CD4-positive, alpha-beta T cell (primary cell): ENCODE measurements around the gene BCL3. TPM values are rescaled to one million over a fixed set of nuclear protein-coding genes. Genes with fewer than 3 reads are reported as not detected.
A peak's percentile ranks its signal among the peaks of the same experiment; 100 is the strongest.

Experiments used
- ATAC-seq: fragments of 200-7000 bp; cut with Tn5 transposase; one replicate; pipeline ENCODE4 v1.10.0; 2022; ENCODE audit warnings: mild to moderate bottlenecking; ENCODE audit not compliant: poor library complexity
- CTCF ChIA-PET: fragments of 350-600 bp; sonication (Branson Sonifier 250); formaldehyde crosslinking; loops from one replicate; lab custom pipeline; 2021; ENCODE audit warnings: antibody characterized with exemption, inconsistent platforms; lab: Charles Lee
- POLR2A ChIA-PET: fragments of 350-600 bp; sonication (Branson Sonifier 250); formaldehyde crosslinking; loops from one replicate; lab custom pipeline; 2021; ENCODE audit warnings: antibody characterized with exemption, inconsistent platforms; lab: Charles Lee
- DNase-seq, 14 experiments: peaks; one replicate each; pipeline ENCODE4 v3.0.0-alpha.2; 2013 to 2020; ENCODE audit warnings: mixed read lengths in 2 of 14
- H3K27ac ChIP-seq, 2 donors: one replicate each; pipeline versions ENCODE4 v1.5.1 to v1.7.0; 2013; ENCODE audit warnings: low read length in 2 of 2, low read depth in 1 of 2, mild to moderate bottlenecking in 1 of 2
- H3K27me3 ChIP-seq, 2 experiments: 1 replicate in 1 of 2; 2 replicates in 1 of 2; pipeline versions ENCODE4 v1.6.1 to v1.7.0; 2013; ENCODE audit warnings: low read length in 2 of 2, control low read depth in 1 of 2, mild to moderate bottlenecking in 1 of 2, moderate library complexity in 1 of 2; ENCODE audit not compliant: insufficient read depth in 2 of 2, control insufficient read depth in 1 of 2
- H3K36me3 ChIP-seq: one replicate; pipeline ENCODE4 v1.6.1; 2013; ENCODE audit warnings: low read length, control low read depth; ENCODE audit not compliant: insufficient read depth
- H3K4me1 ChIP-seq: one replicate; pipeline ENCODE4 v1.6.1; 2013; ENCODE audit warnings: low read length, control low read depth; ENCODE audit not compliant: insufficient read depth
- H3K4me3 ChIP-seq: one replicate; pipeline ENCODE4 v1.5.1; 2013; ENCODE audit warnings: mild to moderate bottlenecking, low read length, moderate library complexity
- H3K9me3 ChIP-seq, 2 experiments: 1 replicate in 1 of 2; 2 replicates in 1 of 2; pipeline versions ENCODE4 v1.6.1 to v1.7.0; 2013; ENCODE audit warnings: low read length in 2 of 2, mild to moderate bottlenecking in 2 of 2, control low read depth in 1 of 2, moderate library complexity in 1 of 2; ENCODE audit not compliant: control insufficient read depth in 1 of 2, insufficient read depth in 1 of 2
- H3K27ac Mint-ChIP-seq: one replicate; pipeline ENCODE4 v1.8.0; 2020; ENCODE audit warnings: mixed read lengths
- H3K27me3 Mint-ChIP-seq: one replicate; pipeline ENCODE4 v1.8.0; 2021; ENCODE audit warnings: mixed read lengths
- H3K36me3 Mint-ChIP-seq: one replicate; pipeline ENCODE4 v1.8.0; 2021; ENCODE audit warnings: low read depth, mixed read lengths
- H3K4me1 Mint-ChIP-seq: one replicate; pipeline ENCODE4 v1.8.0; 2021; ENCODE audit warnings: low read depth, mixed read lengths
- H3K4me3 Mint-ChIP-seq: one replicate; pipeline ENCODE4 v1.8.0; 2020; ENCODE audit warnings: mild to moderate bottlenecking, mixed read lengths
- H3K9me3 Mint-ChIP-seq: one replicate; pipeline ENCODE4 v1.8.0; 2020; ENCODE audit warnings: mixed read lengths
- intact Hi-C, 2 experiments: fragments of 100-400 bp; cut with DNase I in 1 of 2; cut with micrococcal nuclease in 1 of 2; formaldehyde crosslinking; loops; one replicate each; pipeline versions ENCODE4 v1.15.1 to v1.9.0; 2023 to 2025; cut with DNase I, micrococcal nuclease
- total RNA-seq, 174 experiments: library from RNA in 2 of 174; stranded (reverse) in 2 of 174; gene quantifications; one replicate each; pipeline ENCODE4 v1.2.3 and lab custom pipeline; 2021 to 2026
- TF ChIP-seq, protein P1 (sequence below): fragments of 200-600 bp; IDR thresholded peaks from one replicate; pipeline ENCODE4 v1.8.0; 2022; ENCODE audit warnings: antibody characterized with exemption, mild to moderate bottlenecking

The BCL3 gene
- total RNA-seq, 2 experiments from 2014 or later = 90.9 to 97.1 TPM

DNA sequence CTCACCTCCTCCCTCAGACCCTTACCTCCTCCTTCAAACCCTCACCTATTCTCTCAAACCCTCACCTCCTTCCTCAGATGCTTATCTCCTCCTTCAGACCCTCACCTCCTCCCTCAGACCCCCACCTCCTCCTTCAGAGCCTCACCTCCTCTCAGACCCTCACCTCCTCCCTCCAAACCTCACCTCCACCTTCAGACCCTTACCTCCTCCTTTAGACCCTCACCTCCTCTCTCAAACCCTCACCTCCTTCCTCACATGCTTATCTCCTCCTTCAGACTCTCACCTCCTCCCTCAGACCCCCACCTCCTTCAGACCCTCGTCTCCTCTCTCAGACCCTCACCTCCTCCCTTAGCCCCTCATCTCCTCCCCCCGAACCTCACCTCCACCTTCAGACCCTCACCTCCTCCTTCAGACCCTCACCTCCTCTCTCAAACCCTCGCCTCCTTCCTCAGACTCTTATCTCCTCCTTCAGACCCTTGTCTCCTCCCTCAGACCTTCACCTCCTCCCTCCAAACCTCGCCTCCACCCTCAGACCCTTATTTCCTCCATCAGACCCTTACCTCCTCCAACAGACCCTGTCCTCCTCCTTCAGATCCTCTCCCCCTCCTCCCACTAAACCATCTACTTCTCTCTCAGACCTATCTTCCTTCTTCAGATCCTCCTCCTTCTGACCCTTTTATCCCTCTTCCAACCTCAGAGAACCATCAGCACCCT lies 2.5 kb upstream of the BCL3 start:
- Histone ChIP-seq H3K36me3 (peaks cover 4% of the 10 kb centered on the region), H3K4me1 (peaks cover 54% of the 10 kb centered on the region), H3K4me3 (no peak overlapping the region), H3K27me3 (no peaks in the 10 kb centered on the region), H3K27ac (peak overlapping the region in 1 of 2 donors; percentile 92), H3K9me3 (no peaks in the 10 kb centered on the region)
- DNase-seq = peak in 1 of 14 experiments; percentile 30
- Mint-ChIP-seq H3K36me3 (peaks cover 21% of the 10 kb centered on the region), H3K27me3 (no peaks in the 10 kb centered on the region), H3K9me3 (no peaks in the 10 kb centered on the region), H3K27ac (peak overlapping the region; percentile 91), H3K4me3 (peak overlapping the region; percentile 83), H3K4me1 (peaks cover 41% of the 10 kb centered on the region)
- TF ChIP-seq, protein P1, sequence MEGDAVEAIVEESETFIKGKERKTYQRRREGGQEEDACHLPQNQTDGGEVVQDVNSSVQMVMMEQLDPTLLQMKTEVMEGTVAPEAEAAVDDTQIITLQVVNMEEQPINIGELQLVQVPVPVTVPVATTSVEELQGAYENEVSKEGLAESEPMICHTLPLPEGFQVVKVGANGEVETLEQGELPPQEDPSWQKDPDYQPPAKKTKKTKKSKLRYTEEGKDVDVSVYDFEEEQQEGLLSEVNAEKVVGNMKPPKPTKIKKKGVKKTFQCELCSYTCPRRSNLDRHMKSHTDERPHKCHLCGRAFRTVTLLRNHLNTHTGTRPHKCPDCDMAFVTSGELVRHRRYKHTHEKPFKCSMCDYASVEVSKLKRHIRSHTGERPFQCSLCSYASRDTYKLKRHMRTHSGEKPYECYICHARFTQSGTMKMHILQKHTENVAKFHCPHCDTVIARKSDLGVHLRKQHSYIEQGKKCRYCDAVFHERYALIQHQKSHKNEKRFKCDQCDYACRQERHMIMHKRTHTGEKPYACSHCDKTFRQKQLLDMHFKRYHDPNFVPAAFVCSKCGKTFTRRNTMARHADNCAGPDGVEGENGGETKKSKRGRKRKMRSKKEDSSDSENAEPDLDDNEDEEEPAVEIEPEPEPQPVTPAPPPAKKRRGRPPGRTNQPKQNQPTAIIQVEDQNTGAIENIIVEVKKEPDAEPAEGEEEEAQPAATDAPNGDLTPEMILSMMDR = no peak
- ChIA-PET POLR2A (interaction anchor here (1.0 kb wide), 1 partner anchor 22 kb away, joined by 3 read pairs; no protein-coding TSS in a partner anchor), CTCF (interaction anchor here (1.6 to 5.3 kb wide), 2 partner anchors 22 to 25 kb away, joined by 5 to 23 read pairs; no protein-coding TSS in a partner anchor)
- intact Hi-C loops = loop anchor here in 1 of 2 experiments (2.0 kb wide), 1 partner anchor 21 kb away; no protein-coding TSS in a partner anchor
- no peak for ATAC-seq

DNA sequence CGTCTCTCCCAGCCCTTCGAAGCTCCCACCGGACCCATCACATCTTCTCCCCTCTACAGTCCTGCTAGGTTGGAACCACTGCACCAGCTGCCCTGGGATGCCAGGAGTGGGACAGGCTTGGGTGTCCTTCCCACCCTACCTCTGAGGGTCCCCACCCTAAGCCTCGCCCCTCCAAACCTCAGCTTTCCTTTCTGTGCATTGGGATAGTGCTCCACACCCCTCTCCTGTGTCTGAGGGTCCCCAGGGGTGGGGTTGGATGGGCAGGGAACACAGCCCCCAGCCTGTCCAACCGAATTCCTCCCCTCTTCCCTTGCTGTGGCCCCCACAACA lies 1.9 kb upstream of the BCL3 start:
- Mint-ChIP-seq H3K27ac (peak overlapping the region; percentile 91), H3K4me1 (peaks cover 47% of the 10 kb centered on the region), H3K4me3 (peak overlapping the region; percentile 94), H3K9me3 (no peaks in the 10 kb centered on the region), H3K27me3 (no peaks in the 10 kb centered on the region), H3K36me3 (peaks cover 24% of the 10 kb centered on the region)
- no peaks in the 10 kb centered on the region for H3K9me3 ChIP-seq
- H3K4me1 ChIP-seq = peaks cover 56% of the 10 kb centered on the region
- POLR2A ChIA-PET = no interaction called here
- intact Hi-C loops = loop anchor here in 1 of 2 experiments (2.0 kb wide), 1 partner anchor 22 kb away; no protein-coding TSS in a partner anchor
- H3K36me3 ChIP-seq = peaks cover 8% of the 10 kb centered on the region
- CTCF ChIA-PET = interaction anchor here (5.3 kb wide), 1 partner anchor 24 kb away, joined by 23 read pairs; no protein-coding TSS in a partner anchor
- no peak overlapping the region for H3K4me3 ChIP-seq
- H3K27ac ChIP-seq = peak overlapping the region; percentile 83 to 92
- no peak for ATAC-seq
- TF ChIP-seq, protein P1 = no peak
- DNase-seq = no peak
- H3K27me3 ChIP-seq = no peaks in the 10 kb centered on the region

DNA sequence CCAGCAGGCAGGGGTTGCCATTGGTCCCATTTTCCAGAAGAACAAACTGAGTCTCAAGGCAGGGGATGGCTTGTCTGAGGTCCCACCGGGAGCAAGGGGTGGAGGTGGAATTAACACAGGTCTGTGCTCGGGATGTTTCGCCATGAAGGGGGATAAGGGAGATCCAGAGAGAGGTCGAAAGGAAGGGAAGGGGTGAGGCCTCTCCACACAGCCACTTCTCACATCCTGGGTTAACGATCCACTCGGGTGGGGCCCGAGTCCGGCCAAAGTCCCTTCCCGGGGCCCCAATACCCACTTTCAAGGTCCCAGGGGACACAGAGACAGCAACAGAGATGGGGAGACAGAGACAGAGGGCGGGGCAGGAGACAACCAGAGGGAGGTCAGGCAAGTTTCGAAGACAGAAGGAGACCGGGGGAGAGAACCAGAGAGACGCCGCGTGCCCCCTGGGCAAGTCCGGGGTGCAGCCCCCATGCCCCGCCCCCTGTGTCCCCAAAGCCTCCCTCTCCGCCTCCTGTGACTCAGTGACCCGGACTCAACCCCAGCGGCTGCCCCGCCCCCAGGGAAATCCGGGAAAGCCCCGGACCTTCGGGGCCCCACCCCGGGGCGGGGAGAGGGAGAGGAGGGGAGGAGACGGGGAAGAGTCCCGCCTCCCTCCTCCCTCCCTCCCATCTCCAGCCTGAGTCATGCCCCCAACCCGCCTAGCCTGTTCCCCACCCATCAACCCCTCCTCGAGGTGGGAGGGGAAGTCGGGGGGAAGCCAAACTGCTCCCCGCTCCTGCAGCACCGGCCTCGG lies 1.4 kb upstream of the BCL3 start:
- Histone ChIP-seq H3K9me3 (no peaks in the 10 kb centered on the region), H3K27me3 (no peaks in the 10 kb centered on the region), H3K4me1 (peaks cover 57% of the 10 kb centered on the region), H3K27ac (peak overlapping the region; percentile 90 to 92), H3K4me3 (peak overlapping the region; percentile 76), H3K36me3 (peaks cover 10% of the 10 kb centered on the region)
- H3K27ac Mint-ChIP-seq = peak overlapping the region; percentile 91
- peak overlapping the region; percentile 94 for H3K4me3 Mint-ChIP-seq
- intact Hi-C loops = loop anchor here (1.0 to 2.0 kb wide), 2 partner anchors 22 to 23 kb away; no protein-coding TSS in a partner anchor
- POLR2A ChIA-PET = no interaction called here
- DNase-seq = peak; percentile 67 to 96 (median 88)
- peak; percentile 74 for ATAC-seq
- TF ChIP-seq, protein P1 = no peak
- no peaks in the 10 kb centered on the region for H3K9me3 Mint-ChIP-seq
- H3K4me1 Mint-ChIP-seq = peaks cover 52% of the 10 kb centered on the region
- H3K36me3 Mint-ChIP-seq = peaks cover 26% of the 10 kb centered on the region
- CTCF ChIA-PET = interaction anchor here (5.3 kb wide), 1 partner anchor 23 kb away, joined by 23 read pairs; no protein-coding TSS in a partner anchor
- no peaks in the 10 kb centered on the region for H3K27me3 Mint-ChIP-seq
